Hepatocyte (in vitro differentiated cells): ENCODE measurements around the gene NUMB.

ENCODE experiments used
- EZH2 ChIP-seq: fragments of 200-600 bp; sonication (generic); IDR thresholded peaks from 2 replicates; pipeline ENCODE4 v1.6.1; 2016; ENCODE audit warnings: antibody characterized with exemption, mild to moderate bottlenecking, borderline replicate concordance
- TF ChIP-seq, protein P1 (sequence below): fragments of 200-600 bp; sonication (generic); IDR thresholded peaks from 2 replicates; pipeline ENCODE4 v1.5.1; 2016; ENCODE audit warnings: antibody characterized with exemption, mild to moderate bottlenecking; ENCODE audit not compliant: poor library complexity

DNA sequence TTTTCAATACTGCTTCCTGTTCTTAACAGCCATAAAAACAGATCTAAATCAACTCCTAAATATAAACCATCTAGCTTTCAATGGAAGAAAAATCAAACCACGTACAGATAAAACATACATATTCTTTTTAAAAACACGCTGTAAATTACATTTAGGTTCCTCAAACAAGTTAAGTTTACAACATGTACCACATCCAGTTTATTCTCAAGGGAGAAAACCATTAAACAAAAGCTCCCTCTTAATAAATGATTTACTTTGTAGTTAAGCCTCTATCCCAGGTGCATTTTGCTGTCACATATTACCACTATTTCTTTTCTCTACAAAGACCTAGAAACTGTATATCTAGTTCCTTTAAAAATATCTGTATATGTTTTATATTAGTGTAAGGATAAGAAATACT lies 3.1 kb downstream of the NUMB start:
- TF ChIP-seq, protein P1, sequence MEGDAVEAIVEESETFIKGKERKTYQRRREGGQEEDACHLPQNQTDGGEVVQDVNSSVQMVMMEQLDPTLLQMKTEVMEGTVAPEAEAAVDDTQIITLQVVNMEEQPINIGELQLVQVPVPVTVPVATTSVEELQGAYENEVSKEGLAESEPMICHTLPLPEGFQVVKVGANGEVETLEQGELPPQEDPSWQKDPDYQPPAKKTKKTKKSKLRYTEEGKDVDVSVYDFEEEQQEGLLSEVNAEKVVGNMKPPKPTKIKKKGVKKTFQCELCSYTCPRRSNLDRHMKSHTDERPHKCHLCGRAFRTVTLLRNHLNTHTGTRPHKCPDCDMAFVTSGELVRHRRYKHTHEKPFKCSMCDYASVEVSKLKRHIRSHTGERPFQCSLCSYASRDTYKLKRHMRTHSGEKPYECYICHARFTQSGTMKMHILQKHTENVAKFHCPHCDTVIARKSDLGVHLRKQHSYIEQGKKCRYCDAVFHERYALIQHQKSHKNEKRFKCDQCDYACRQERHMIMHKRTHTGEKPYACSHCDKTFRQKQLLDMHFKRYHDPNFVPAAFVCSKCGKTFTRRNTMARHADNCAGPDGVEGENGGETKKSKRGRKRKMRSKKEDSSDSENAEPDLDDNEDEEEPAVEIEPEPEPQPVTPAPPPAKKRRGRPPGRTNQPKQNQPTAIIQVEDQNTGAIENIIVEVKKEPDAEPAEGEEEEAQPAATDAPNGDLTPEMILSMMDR, result no peak
- TF ChIP-seq EZH2, result no peak
